HS-5 (cell line): ENCODE results near the gene OR52A5.

Source experiments
- DNase-seq: peaks from one replicate; pipeline ENCODE4 v3.0.0-alpha.2; 2012; ENCODE audit warnings: low read depth

OR52A5 gene

DNA sequence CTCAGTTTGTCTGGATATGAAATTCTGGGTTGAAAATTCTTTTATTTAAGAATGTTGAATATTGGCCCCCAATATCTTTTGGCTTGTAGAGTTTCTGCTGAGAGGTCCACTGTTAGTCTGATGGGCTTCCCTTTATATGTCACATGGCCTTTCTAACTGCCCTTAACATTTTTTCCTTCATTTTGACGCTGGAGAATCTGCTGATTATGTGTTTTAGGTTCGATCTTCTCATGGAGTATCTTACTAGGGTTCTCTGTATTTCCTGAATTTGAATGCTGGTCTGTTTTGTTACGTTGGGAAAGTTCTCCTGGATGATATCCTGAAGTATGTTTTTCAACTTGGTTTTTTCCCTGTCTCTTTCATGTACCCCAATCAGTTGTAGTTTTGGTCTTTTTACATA lies 22.8 kb downstream of the OR52A5 start:
- no peak for DNase-seq

DNA sequence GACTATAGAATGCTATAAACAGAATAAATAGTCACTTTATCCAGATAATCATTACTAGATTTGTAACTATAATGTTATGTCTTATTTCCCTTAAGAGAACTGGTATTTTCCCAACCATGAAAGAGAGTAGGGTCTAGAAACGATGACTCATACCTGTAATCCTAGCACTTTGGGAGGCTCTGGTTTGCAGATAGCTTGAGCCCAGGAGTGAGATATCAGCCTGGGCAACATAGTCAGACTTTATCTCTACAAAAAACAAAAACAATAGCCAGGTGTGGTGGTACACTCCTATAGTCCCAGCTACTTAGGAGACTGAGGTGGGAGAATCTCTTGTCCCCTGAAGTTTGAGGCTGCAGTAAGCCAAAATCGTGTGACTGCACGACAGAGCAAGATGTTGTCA lies 30.9 kb downstream of the OR52A5 start:
- no peak for DNase-seq

DNA sequence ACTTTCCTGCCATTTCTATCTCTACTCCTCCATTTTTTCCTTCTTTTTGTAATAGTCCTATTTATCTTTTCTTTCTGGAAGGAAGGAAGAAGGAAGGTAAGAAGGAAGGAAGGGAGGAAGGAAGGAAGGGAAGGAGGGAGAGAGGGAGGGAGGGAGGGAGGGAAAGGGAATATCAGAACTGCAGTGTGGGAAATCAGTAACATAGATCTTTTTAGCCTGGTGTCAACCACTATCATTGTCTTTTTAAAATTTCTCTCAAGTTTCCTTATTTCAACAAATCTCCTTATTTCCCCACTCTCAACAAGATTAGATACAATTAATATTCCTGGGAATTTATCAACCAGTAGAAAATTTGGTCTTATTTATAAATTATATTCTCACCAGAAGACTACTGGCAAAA lies 35.1 kb downstream of the OR52A5 start:
- no peak for DNase-seq

DNA sequence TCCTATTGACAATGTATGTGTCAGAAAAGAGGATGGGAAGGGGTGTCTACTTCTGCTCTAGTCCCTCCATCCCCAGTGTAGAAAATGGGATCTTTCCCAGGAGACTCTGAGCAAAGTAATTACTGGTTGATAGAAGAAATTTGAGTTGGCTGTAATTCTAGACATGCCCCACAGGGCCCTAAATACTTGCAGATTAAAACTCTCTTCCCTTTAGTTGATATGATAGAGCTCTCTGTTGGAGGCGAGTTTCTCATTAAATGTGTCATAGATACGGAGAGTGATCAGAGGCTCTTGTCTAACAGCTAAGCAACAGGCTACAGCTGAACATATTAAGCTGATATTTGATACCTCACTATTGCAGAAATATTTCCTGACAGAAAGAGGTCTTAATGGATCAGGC lies 35.9 kb downstream of the OR52A5 start:
- no peak for DNase-seq

DNA sequence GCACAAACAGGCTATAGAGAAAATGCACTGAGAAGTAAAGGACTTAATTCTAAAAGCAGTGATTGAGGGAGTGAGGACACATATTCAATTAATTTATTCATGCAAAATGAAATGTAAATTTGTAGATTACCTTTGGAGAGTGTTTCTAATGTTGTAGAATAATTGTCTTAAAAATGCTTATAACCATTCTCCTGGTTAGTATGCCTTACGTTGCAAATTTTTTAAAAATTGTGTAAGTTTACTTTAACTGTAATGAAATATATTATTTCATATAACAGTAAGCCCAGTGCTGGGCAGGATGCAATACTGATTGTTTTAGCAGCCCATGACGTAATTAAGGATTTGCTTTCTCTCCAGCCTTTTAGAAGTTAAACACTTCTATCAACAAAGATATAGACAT lies 42.1 kb downstream of the OR52A5 start:
- no peak for DNase-seq

DNA sequence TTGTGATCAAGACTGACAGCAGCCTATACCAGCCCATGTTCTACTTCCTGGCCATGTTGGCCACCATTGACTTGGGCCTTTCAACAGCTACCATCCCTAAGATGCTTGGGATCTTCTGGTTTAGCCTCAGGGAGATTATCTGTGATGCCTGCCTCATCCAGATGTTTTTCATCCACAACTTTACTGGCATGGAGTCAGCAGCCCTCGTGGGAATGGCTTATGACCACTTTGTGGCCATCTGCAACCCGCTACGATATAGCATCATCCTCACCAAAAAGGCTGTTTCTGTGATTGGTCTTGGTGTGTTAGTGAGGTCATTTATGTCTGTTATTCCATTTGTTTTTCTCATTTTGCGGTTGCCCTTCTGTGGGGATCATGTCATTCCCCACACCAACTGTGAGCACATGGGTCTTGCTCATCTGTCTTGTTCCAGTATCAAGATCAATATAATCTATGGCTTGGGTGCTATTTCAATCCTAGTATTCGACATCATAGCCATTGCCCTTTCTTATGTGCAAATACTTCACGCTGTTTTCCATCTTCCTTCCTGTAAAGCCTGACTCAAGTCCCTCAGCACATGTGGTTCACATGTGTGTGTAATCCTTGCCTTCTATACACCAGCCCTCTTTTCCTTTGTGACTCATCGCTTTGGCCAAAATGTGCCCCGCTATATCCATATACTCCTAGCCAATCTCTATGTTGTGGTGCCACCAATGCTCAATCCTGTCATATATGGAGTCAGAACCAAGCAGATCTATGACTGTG lies 45.2 kb downstream of the OR52A5 start:
- DNase-seq, result peak; percentile 36

GRCh38 chr11:5090668-5091067 lies 47.5 kb downstream of the OR52A5 start:
- no peak for DNase-seq

GRCh38 chr11:5088556-5088955 lies 49.6 kb downstream of the OR52A5 start:
- DNase-seq, result no peak

GRCh38 chr11:5083602-5084001 lies 54.6 kb downstream of the OR52A5 start:
- no peak for DNase-seq

- no peak for DNase-seq
These were observed 56.8 kb downstream of the OR52A5 start for GRCh38 chr11:5081405-5081804.
